GM18520 (cell line): Measurements from ENCODE around the gene CTTNBP2.

Experiments used
- ATAC-seq: cut with Tn5 transposase; IDR thresholded peaks from one replicate; pipeline ENCODE4 v1.9.1; 2021; ENCODE audit not compliant: unreplicated experiment

The CTTNBP2 gene

DNA sequence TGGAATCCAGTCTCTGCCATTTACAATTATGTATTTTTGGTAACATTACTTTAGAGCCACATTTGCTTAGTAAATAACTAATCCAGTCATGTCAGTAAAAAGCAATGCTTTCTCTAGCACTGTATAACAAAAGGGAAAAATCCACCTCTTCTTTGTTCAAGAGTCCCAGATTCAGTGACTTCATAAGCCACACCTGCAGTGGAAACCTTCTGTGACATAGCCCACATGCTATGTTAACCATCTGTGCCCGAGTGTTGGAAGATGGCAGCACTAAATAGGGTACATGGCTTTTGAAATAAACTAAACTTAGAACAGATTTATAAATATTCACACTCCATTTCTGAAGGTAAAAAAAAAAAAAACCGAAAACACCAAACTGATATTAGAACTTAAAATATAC is 83.0 kb downstream of the CTTNBP2 start:
- no peak for ATAC-seq

DNA sequence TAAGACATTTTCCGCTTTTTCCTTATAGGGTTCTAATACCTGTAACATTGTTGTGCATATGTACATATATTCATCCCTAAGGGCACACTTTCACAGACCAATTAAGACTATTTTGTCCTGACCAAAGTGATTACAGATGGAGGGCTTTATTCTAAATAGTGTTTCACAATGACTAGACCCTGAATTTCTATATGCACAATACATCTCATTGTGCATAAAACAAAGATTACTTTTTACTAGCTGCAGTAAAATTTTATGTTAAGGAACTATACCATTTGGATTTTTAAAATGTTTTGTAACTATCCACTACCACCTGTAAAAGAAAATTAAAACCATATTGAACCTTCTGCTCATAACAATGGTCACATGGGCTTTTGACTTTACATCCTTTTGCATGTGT is 87.8 kb downstream of the CTTNBP2 start:
- no peak for ATAC-seq

DNA sequence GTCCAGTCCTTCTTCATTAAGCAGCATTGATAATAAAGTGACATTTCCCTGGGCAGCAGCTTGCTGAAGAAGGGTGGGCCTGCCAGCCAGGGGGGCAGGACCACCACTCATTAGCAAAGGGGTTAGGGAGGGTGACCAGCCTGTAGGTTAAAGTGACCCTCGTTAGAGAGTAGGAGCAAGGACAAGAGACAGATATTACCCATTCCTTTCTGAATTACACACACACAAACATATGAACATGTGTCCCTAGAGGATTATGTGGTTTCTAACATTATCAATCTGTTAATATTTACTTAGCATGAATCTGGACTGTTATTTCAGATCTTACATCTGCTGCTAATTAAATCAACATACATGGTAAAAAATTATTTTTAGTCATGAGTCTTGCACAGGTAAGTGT is 88.9 kb downstream of the CTTNBP2 start:
- no peak for ATAC-seq

DNA sequence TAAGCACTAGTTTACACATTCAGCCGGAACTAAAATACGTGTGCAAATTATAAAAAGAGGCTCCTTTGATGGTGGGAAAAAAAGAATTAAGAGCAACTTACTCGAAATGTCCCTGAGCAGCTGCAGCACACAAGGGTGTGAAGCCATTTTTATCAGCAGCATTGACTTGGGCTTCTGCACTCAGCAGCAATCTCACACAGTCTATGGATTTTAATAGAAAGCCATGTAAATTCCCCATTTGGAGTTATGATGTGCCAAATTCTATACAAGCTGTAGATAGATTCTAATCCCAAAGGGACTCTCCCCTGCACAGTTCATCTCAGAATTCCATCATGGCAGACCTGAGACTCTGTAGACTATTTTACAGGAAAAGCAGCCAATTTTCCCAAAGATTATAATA is 90.5 kb downstream of the CTTNBP2 start:
- no peak for ATAC-seq

DNA sequence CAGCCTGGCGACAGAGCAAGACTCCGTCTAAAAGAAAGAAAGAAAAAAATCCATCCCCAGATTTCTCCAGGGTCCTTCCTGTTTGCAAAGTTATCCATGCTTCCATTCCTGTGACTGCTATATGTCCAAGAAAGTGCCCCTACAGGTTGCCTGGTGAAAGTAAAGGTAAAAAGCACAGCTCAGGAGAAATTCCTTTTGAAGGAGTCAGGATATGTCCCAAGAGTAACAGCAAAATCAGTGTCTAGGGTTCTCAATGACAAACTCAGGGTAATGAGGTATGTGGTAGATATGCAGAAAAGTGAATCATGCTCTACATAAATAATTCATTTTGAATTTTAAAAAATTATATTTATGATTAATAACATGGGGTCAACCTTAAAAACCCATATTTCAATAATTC is 91.5 kb downstream of the CTTNBP2 start:
- ATAC-seq, result no peak

DNA sequence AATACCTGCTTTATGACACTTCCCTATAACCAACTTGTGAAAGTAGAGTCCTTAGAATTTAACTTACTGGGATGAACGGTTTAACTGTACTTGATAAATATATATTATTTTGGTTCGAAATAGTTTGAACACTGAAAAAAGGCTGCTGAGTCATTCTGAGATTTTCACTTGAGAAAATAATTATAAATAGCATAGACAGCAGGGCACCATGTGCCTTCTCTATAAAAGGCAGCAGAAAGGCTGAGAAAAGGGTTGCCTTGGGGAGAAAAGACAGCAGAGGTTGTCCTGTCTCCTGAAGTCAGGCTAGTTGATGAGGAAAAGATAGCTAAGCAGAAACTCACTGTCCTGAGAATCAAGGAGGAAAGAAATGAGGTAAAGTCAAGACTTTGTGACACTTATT is 92.4 kb downstream of the CTTNBP2 start:
- ATAC-seq, result peak; percentile 75

DNA sequence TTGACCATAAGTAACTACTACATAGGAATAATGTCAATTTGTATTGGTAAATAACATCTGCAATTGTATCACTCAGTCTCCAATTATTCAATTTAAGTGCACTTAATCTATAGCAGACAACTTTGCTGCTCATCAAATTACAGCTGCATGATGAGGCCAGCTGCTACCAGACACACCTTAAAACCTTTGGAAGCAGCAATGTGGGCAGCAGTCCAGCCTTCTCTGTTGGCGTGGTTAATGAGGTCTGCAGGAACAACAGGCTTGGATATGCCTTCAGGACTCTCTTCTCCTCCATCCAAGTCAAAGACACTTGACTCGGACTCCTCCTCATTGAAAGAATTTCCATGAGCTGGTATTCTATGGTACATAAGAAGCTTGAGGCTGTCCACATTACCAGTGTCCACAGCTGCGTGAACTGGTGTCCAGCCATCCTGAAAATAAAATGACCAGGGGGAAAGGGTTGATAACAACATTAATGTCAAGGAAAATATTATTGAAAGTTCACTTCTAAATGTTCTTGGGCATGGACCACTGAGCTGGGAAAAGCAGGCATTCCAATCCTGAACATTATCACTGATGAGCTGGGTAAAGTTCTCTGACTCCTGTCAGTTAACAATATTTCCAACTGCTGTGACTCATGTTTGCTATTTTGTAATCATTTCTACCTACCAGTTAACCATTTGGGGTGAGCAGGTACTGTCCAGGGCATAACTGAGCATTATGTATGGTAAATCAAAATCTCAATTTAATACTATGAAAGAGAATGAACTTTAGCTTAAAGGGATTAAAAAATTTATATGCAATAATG is 95.7 kb downstream of the CTTNBP2 start:
- no peak for ATAC-seq

DNA sequence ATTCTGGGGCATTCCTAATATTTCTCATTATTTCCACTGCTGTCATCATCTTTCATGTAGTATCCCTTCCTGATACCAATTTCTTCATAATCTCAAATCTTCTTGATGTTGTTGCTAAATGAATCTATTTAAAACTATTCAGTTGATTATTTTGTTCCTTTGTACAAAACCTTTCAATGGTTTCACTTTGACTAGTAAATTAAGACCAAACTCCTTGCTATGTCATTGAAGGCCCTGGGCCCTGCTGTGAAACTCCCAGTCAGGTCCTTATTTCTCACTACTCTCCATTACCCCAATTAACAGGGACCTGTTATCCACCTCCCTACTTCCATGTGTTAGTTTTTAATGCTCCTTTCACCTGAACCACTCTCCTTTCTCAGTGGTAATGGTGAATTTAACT is 97.0 kb downstream of the CTTNBP2 start:
- no peak for ATAC-seq

DNA sequence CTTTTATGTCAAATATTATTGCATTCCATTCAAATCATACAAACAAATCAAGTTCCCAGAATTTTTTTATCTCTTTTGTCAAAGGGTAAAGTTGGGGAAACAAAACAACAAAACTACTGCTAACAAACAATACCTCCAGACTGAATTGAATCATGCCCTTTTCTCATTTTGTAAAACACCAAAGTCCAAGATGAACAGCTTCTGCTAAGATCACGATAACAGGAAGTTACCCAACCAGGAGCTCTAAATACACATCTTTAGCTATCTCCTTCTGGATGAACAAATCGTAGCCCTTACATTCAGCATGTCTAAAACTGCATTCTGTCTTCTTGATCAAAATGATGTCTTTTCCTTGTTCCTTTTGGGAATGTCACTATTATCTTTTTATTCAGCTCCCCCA is 97.4 kb downstream of the CTTNBP2 start:
- ATAC-seq, result no peak

DNA sequence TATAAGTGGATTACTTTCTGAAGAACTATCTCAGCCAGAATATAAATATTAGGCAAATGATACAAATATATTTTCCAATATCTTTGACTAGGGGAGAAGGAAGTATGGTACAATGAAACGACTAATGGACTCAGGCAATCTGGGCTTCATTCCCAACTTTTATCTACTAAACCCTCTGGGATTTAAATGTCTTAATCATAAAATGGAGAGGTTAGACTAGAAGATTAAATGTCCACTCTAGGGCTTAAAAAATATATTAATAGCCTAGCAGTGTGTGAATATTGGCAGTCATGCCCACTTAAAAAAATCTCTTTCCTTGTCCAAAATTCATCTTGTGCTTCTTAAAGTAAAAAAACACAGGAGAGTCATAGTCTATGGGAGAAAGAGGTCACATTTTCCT is 98.3 kb downstream of the CTTNBP2 start:
- ATAC-seq, result no peak

DNA sequence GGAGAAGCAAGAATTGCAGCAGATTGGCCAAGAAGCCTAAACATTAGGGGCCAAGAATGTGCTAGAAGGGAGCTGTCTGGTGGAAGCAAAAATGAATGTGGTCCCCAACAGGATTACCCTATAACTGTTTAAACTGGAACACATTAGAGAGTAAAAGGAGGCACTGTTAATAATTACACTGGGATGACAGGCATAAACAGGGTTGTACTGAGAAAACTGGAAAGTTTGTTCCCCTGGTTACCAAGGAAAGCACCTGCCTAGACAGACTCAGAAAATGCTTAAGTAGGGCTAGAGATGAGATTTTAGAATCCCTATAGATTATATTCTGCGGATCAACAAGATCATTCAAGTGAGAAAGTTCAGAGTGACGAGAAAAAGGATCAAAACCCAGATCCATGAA is 100.8 kb downstream of the CTTNBP2 start:
- no peak for ATAC-seq

DNA sequence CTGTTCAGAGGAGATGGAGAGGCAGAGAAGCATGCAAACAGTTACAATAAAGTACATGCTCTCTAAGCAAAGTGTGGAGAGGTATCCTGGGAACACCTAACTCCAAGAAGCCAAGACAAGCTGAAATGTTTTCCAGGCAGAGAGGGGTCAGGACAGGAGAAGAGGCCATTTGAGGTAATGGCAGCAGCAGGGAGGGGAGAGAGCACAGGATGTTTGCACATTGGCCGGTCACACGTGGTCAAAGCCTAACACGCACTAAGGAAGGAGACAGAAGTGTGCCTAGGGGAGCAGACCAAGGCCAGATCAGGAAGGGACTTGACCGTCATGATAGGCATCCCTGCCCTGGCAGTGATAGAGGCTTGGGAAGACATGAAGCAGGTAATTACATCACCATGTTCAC is 101.5 kb downstream of the CTTNBP2 start:
- no peak for ATAC-seq

DNA sequence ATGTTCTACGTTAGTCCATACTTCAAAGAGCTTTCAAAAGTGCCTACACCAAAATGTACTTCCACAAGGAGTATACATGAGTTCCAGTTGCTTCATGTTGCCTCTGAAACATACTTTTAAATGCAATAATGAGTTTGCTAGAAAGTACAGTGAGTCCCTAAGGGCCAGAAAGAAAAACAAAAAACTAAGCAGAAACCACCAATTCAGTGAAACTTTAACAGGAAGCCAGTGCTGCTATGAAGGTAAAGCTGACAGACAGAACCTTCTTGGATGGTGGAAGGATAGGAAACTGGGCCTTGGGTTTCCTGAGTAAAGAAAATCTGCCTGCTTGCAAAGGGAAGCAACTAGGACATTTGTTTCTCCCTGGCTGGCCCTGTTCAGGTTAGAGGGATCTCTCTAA is 104.2 kb downstream of the CTTNBP2 start:
- ATAC-seq, result no peak

DNA sequence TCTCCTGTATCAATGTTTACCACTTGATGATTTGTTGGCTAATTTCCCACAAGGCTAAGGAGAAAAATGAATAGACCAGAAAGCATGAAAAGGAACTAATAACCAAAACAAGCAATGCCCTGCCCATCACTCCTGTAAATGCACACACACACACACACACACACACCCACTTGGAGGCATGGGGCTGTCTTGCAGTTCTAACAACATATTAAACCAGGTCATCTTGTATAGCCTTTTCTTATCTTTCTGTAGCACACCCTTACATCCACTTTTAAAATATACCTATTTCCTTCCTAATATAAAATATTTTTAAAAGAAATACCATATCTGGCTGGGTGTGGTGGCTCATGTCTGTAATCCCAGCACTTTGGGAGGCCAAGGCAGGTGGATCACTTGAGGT is 105.3 kb downstream of the CTTNBP2 start:
- ATAC-seq, result no peak

DNA sequence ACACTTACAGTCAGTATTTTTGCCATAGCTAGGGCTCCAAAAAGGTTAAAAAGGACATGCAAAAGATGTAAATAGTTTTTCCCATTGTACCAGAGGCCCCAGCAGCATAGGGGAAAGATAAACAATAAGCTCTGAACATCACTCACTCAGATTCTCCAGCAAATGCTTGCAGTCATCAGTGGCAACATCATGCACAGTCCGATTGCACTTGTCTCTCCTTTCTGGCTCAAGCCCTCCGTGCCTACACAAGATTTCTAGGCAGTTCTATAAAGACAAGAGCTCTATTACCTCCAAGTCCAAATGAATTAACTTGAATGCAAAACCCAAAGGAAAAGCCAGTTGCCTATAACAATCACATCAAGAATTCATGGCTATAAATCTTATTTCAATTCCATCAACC is 106.3 kb downstream of the CTTNBP2 start:
- ATAC-seq, result no peak

DNA sequence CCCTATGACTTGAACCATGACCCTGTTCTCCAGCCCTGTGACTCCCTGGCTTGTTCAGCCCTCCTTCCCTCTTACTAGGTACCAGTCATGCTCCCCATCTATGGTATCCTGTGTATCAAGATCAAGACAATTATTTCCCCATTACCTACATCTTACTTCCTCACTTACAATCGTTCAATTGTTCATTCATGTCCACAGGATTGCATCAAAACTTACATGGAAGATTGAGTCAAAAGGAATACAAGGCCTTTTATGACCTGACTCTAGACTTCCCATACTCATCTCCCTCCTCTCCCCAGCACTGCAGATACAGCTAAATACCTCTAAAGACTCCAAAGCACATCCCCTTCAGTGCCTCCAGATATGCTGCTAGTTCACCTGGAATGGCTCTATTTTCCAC is 109.2 kb downstream of the CTTNBP2 start:
- no peak for ATAC-seq

DNA sequence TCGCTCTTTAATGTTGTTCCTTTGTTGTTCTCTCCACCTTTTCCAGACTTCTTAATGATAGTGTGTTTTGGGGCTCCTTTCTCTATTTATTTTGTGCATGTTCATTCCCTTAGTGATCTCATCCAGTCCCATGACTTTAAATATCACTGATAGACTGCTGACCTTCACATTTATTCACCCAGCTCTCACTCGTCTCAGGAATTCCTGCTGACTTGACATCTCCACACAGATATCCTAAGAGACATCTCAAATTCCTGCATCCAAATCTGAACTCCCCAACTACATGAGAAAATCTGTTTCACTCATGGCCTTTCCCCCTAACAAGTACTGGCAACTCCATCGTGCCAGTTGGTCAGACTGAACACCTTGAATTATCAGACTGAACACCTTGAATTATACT is 111.2 kb downstream of the CTTNBP2 start:
- ATAC-seq, result no peak

DNA sequence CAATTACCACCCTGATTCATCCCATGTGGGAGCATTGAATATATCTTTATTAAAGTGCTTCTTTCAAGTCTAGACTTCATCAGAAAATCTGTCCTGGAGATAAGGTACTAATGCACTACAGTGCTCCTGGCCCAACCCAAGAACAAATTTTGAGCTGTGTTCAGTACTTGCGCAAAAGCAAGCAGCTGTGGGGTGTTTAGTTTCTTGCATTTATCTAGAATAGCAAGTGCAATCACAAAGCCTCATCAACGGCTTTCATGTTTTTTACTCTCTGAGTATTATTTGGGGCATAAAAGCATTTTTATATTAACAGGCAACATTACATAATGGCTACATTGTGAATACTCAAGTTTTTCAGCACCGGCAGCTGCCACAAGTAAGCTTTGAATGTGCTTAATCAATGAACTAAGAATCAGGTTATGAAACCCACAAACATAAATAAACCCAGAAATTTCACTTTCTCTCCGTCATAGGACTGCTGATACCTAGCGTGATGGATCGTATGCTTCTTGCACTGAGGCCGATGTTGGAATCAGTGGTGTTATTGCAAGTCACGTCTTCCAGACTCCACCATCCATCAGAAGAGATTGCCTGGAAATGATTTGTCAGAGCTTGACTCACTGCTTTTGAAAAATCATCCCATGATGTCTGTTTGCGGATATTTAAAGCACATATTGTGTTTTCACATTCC is 113.1 kb downstream of the CTTNBP2 start:
- no peak for ATAC-seq

DNA sequence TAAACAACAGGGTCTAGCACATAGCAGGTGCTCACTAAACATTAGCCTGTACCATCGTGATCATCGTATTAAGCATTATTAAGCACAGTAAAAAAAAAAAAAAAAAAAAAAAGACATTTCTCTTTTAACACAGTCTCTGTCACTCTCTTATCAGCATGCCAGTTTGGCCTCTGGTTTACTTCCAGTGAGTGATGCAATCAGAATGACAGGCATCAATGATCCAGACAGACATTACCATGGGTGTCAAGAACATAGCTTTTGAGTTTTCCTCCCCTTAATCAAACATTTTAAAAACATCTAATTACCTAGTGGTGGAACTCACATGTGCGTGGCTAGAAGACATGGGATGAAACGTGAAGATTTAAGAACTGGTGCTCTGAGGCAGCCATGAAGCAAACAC is 115.8 kb downstream of the CTTNBP2 start:
- no peak for ATAC-seq

DNA sequence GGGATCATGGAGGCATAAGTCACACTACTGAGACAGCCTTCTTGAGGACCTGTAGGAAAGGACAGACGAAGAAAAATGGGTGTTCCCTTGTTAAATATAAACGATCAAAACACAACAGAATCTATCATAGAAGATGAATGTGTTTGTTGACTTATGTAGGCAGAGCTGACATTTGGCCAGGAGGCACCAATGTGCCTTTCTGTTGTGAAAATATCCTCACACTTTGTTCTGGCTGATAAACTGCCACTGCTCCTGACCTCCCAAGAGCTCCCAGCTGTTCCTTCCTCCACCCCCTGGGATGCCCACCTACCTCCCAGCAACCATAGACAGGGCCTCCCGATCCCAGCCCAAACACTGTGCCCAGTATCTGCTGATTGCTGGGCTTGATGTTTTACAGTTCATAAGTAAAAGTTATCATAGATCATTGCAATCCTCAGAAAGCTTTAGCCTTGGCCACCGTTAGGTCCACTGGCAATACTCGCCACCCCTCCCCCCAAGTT is 116.6 kb downstream of the CTTNBP2 start:
- ATAC-seq, result no peak

DNA sequence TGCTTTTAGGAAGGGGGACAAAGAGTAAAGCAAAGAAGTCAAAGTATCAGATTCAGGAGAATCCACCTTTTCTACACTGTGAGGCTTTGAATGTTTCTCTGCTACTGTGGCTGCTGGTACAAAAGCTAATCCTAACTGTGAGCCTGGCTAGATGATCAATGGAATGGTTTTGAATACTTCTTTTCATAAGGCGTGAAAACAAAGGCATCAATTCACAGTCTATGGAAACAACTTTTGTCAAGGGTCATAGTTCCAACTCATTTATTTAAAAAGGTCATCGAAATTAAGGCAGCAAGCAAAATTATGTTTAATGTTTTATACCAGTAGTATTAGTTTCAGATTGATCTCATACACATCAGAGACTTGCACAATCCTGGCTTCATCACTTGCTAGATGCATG is 118.1 kb downstream of the CTTNBP2 start:
- no peak for ATAC-seq

DNA sequence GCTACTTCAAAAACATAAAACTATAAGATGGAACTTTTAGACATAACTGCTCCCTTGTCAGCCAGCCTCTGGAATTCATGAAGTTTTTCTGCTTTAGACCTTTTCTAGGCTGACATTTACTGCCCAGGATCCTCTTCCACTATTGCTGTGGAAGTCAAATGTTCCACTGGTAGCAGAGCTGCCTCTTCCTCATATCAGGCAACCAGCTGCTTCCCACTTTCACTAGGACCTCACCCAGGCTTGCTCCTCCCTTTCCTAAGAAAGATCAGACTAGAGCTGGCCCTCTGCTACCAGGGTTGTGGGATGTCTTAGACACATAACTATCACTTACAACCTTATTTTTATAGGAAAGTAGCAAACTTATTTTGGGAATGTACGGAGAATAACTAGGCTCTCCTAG is 121.5 kb downstream of the CTTNBP2 start:
- no peak for ATAC-seq
